B cell (primary cell): Measurements from ENCODE around the gene NFKBIL1.

Experiments
- CTCF ChIP-seq: fragments of 200-600 bp; IDR thresholded peaks from one replicate; pipeline ENCODE4 v1.8.0; 2022; ENCODE audit warnings: antibody characterized with exemption, mild to moderate bottlenecking
- EZH2 ChIP-seq: IDR thresholded peaks from 2 replicates; pipeline ENCODE4 v1.6.1; 2012; ENCODE audit warnings: borderline replicate concordance, low read depth, mild to moderate bottlenecking, moderate library complexity, low read length; ENCODE audit not compliant: insufficient read depth, poor library complexity, severe bottlenecking

GRCh38 chr6:31559606-31559957 lies 12.2 kb downstream of the NFKBIL1 start:
- TF ChIP-seq CTCF (peak; percentile 7), EZH2 (no peak)
